Thoracic aorta (tissue), 2 donors: ENCODE data around the gene PLCXD1. TPM values are rescaled to one million over a fixed set of nuclear protein-coding genes. Genes with fewer than 3 reads are reported as not detected.
"Not testable (repeated sequence)": the region's sequence is repeated elsewhere in the genome, so short reads cannot be mapped to it uniquely, and the experiment has no call there.

Experiments
- ATAC-seq: fragments of 150-250 bp; one replicate; pipeline ENCODE4 v1.8.0; 2017; ENCODE audit warnings: low read depth; ENCODE audit not compliant: insufficient number of reproducible peaks, low FRiP score
- DNase-seq: peaks from one replicate; pipeline ENCODE4 v3.0.0-alpha.2; 2020; ENCODE audit warnings: low spot score
- H3K27ac ChIP-seq, 2 donors: fragments of 200-600 bp; sonication (generic); 1 replicate in 1 of 2; 2 replicates in 1 of 2; pipeline ENCODE4 v1.5.1; 2016; ENCODE audit warnings: mild to moderate bottlenecking in 2 of 2, moderate library complexity in 2 of 2
- H3K27me3 ChIP-seq: fragments of 200-600 bp; sonication (generic); replicated peaks from 2 replicates; pipeline ENCODE4 v1.6.0; 2016; ENCODE audit warnings: mild to moderate bottlenecking; ENCODE audit not compliant: insufficient read depth
- H3K36me3 ChIP-seq: fragments of 200-600 bp; sonication (generic); one replicate; pipeline ENCODE4 v1.5.1; 2016
- H3K4me1 ChIP-seq, 2 donors: fragments of 200-600 bp; sonication (generic); 1 replicate in 1 of 2; 2 replicates in 1 of 2; pipeline versions ENCODE4 v1.5.1 to v1.6.0; 2016; ENCODE audit warnings: low read depth in 2 of 2, mild to moderate bottlenecking in 1 of 2; ENCODE audit not compliant: control insufficient read depth in 1 of 2
- H3K4me3 ChIP-seq: fragments of 200-600 bp; sonication (generic); 2 replicates; pipeline ENCODE4 v1.5.1; 2016; ENCODE audit warnings: mild to moderate bottlenecking
- H3K9me3 ChIP-seq: fragments of 200-600 bp; sonication (generic); 2 replicates; pipeline ENCODE4 v1.5.1; 2016
- CTCF ChIP-seq: fragments of 200-600 bp; sonication (generic); IDR thresholded peaks from one replicate; pipeline ENCODE4 v1.5.1; 2019; ENCODE audit warnings: antibody characterized with exemption
- total RNA-seq, 2 donors: library from RNA; depleted of rRNA; stranded (reverse); fragments of >200 nt; gene quantifications; one replicate each; pipeline versions ENCODE4 v1.1.0 to v1.2.3, GENCODE V29; 2016

Gene PLCXD1
- total RNA-seq, 2 donors from 2014 or later: 14.5 to 29.0 TPM

GRCh38 chrX:252244-252956, 28.8 kb upstream of the PLCXD1 start:
- Histone ChIP-seq H3K27ac (no peak overlapping the region), H3K4me3 (no peak overlapping the region), H3K9me3 (no peaks in the 10 kb centered on the region), H3K4me1 (no peaks in the 10 kb centered on the region), H3K27me3 (no peaks in the 10 kb centered on the region), H3K36me3 (no peaks in the 10 kb centered on the region)
- DNase-seq (no peak), ATAC-seq (no peak)
- no peak for TF ChIP-seq CTCF

GRCh38 chrX:252957-253291, 28.3 kb upstream of the PLCXD1 start:
- H3K9me3 ChIP-seq: no peaks in the 10 kb centered on the region
- DNase-seq (no peak), ATAC-seq (no peak)
- no peaks in the 10 kb centered on the region for H3K27me3 ChIP-seq
- H3K4me1 ChIP-seq: no peaks in the 10 kb centered on the region
- H3K4me3 ChIP-seq: no peak overlapping the region
- TF ChIP-seq CTCF: no peak
- no peak overlapping the region for H3K27ac ChIP-seq
- no peaks in the 10 kb centered on the region for H3K36me3 ChIP-seq

GRCh38 chrX:253451-254297, 27.5 kb upstream of the PLCXD1 start:
- ATAC-seq (no peak), DNase-seq (no peak)
- no peaks in the 10 kb centered on the region for H3K27me3 ChIP-seq
- no peaks in the 10 kb centered on the region for H3K36me3 ChIP-seq
- H3K9me3 ChIP-seq: no peaks in the 10 kb centered on the region
- H3K4me3 ChIP-seq: no peak overlapping the region
- no peak overlapping the region for H3K27ac ChIP-seq
- no peaks in the 10 kb centered on the region for H3K4me1 ChIP-seq
- no peak for TF ChIP-seq CTCF

GRCh38 chrX:254630-255215, 26.5 kb upstream of the PLCXD1 start:
- Histone ChIP-seq H3K9me3 (no peaks in the 10 kb centered on the region), H3K4me3 (no peak overlapping the region), H3K4me1 (no peaks in the 10 kb centered on the region), H3K27me3 (no peaks in the 10 kb centered on the region), H3K27ac (no peak overlapping the region), H3K36me3 (no peaks in the 10 kb centered on the region)
- no peak for DNase-seq
- TF ChIP-seq CTCF: no peak
- no peak for ATAC-seq

GRCh38 chrX:255923-256331, 25.3 kb upstream of the PLCXD1 start:
- ATAC-seq: no peak
- no peaks in the 10 kb centered on the region for H3K4me1 ChIP-seq
- TF ChIP-seq CTCF: no peak
- no peaks in the 10 kb centered on the region for H3K36me3 ChIP-seq
- H3K4me3 ChIP-seq: no peak overlapping the region
- H3K27ac ChIP-seq: no peak overlapping the region
- DNase-seq: no peak
- no peaks in the 10 kb centered on the region for H3K27me3 ChIP-seq
- H3K9me3 ChIP-seq: no peaks in the 10 kb centered on the region

GRCh38 chrX:257054-257453, 24.1 kb upstream of the PLCXD1 start:
- H3K9me3 ChIP-seq, DNase-seq, H3K27ac ChIP-seq, H3K4me3 ChIP-seq, H3K4me1 ChIP-seq, H3K27me3 ChIP-seq, ATAC-seq, H3K36me3 ChIP-seq: not testable (repeated sequence)
